GM23338 (cell line): ENCODE measurements around the gene CFAP58.

Experiments
- CREB1 ChIP-seq: fragments of 250-450 bp; sonication (Bioruptor Pico); IDR thresholded peaks from 2 replicates; pipeline ENCODE4 v1.5.0; 2020; ENCODE audit warnings: low read depth, mild to moderate bottlenecking, moderate library complexity
- EZH2 ChIP-seq: fragments of 200-600 bp; sonication (generic); IDR thresholded peaks from one replicate; pipeline ENCODE4 v1.8.0; 2017; ENCODE audit warnings: antibody characterized with exemption, mild to moderate bottlenecking, low read depth; ENCODE audit not compliant: unreplicated experiment
- EZH2phosphoT487 ChIP-seq: fragments of 200-600 bp; sonication (generic); IDR thresholded peaks from one replicate; pipeline ENCODE4 v1.8.1; 2018; ENCODE audit warnings: antibody characterized with exemption; ENCODE audit not compliant: unreplicated experiment
- JUNB ChIP-seq: IDR thresholded peaks from one replicate; pipeline ENCODE4 v1.6.1; 2016; ENCODE audit warnings: antibody characterized with exemption; ENCODE audit not compliant: unreplicated experiment
- NANOG ChIP-seq: IDR thresholded peaks from 2 replicates; pipeline ENCODE4 v1.6.1; 2016; ENCODE audit warnings: antibody characterized with exemption, borderline replicate concordance
- POLR2AphosphoS5 ChIP-seq: IDR thresholded peaks from 2 replicates; pipeline ENCODE4 v1.6.1; 2016; ENCODE audit warnings: antibody characterized with exemption, low read depth
- STAT1 ChIP-seq: IDR thresholded peaks from one replicate; pipeline ENCODE4 v1.6.1; 2016; ENCODE audit warnings: antibody characterized with exemption; ENCODE audit not compliant: unreplicated experiment
- ZNF114 ChIP-seq: fragments of 250-450 bp; sonication (Bioruptor Pico); IDR thresholded peaks from 2 replicates; pipeline ENCODE4 v1.5.0; 2020; ENCODE audit warnings: mild to moderate bottlenecking, moderate library complexity
- TF ChIP-seq, protein P1 (sequence below), 2 experiments: fragments of 200-600 bp in 1 of 2; sonication (generic) in 1 of 2; conservative IDR thresholded peaks; 2 replicates each; pipeline versions ENCODE4 v1.5.1 to v1.6.1; 2016 to 2017; ENCODE audit warnings: antibody characterized with exemption in 2 of 2, low read depth in 2 of 2, mild to moderate bottlenecking in 2 of 2, moderate library complexity in 1 of 2
- TF ChIP-seq, protein P2 (sequence below): IDR thresholded peaks from one replicate; pipeline ENCODE4 v1.6.1; 2018; ENCODE audit warnings: antibody characterized with exemption; ENCODE audit not compliant: unreplicated experiment

DNA sequence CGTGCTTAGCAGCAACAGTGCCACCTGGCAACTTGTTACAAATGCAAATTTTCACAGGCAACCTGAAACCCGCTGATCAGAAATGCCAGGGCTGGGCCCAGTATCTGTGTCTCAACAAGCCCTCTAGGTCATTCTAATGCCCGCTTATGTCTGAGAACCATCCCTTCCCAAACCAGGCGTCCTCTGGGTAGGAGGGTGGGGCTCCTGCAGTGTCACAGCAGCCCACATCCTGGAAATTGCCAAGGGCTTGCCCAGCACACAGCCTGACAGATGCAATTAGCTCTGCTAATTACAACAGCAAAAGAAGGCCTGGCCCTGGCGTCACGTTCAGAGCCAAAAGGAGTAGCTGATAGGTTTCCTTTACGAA lies 31.2 kb upstream of the CFAP58 start:
- no peak for TF ChIP-seq POLR2AphosphoS5
- TF ChIP-seq, protein P1, sequence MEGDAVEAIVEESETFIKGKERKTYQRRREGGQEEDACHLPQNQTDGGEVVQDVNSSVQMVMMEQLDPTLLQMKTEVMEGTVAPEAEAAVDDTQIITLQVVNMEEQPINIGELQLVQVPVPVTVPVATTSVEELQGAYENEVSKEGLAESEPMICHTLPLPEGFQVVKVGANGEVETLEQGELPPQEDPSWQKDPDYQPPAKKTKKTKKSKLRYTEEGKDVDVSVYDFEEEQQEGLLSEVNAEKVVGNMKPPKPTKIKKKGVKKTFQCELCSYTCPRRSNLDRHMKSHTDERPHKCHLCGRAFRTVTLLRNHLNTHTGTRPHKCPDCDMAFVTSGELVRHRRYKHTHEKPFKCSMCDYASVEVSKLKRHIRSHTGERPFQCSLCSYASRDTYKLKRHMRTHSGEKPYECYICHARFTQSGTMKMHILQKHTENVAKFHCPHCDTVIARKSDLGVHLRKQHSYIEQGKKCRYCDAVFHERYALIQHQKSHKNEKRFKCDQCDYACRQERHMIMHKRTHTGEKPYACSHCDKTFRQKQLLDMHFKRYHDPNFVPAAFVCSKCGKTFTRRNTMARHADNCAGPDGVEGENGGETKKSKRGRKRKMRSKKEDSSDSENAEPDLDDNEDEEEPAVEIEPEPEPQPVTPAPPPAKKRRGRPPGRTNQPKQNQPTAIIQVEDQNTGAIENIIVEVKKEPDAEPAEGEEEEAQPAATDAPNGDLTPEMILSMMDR (conservative IDR thresholded peaks at IDR 0.05; ENCODE audit: low read depth in 2 of 2), result no peak
- no peak for TF ChIP-seq ZNF114 (CRISPR knock-in tag)
- no peak for TF ChIP-seq EZH2phosphoT487
- TF ChIP-seq EZH2, result no peak
- no peak for TF ChIP-seq JUNB
- TF ChIP-seq CREB1, result no peak
- TF ChIP-seq NANOG, result no peak
- TF ChIP-seq, protein P2, sequence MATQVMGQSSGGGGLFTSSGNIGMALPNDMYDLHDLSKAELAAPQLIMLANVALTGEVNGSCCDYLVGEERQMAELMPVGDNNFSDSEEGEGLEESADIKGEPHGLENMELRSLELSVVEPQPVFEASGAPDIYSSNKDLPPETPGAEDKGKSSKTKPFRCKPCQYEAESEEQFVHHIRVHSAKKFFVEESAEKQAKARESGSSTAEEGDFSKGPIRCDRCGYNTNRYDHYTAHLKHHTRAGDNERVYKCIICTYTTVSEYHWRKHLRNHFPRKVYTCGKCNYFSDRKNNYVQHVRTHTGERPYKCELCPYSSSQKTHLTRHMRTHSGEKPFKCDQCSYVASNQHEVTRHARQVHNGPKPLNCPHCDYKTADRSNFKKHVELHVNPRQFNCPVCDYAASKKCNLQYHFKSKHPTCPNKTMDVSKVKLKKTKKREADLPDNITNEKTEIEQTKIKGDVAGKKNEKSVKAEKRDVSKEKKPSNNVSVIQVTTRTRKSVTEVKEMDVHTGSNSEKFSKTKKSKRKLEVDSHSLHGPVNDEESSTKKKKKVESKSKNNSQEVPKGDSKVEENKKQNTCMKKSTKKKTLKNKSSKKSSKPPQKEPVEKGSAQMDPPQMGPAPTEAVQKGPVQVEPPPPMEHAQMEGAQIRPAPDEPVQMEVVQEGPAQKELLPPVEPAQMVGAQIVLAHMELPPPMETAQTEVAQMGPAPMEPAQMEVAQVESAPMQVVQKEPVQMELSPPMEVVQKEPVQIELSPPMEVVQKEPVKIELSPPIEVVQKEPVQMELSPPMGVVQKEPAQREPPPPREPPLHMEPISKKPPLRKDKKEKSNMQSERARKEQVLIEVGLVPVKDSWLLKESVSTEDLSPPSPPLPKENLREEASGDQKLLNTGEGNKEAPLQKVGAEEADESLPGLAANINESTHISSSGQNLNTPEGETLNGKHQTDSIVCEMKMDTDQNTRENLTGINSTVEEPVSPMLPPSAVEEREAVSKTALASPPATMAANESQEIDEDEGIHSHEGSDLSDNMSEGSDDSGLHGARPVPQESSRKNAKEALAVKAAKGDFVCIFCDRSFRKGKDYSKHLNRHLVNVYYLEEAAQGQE, result no peak
- TF ChIP-seq STAT1, result no peak
